ENCODE data around the gene DNAJC5. TPM values are rescaled to one million over a fixed set of nuclear protein-coding genes. Genes with fewer than 3 reads are reported as not detected.
"Not testable (repeated sequence)": the region's sequence is repeated elsewhere in the genome, so short reads cannot be mapped to it uniquely, and the experiment has no call there.

DNAJC5 gene
- total and polyA plus RNA-seq, 5 donors: 32.2 to 51.0 (median 49.5) TPM

GRCh38 chr20:63972312-63973159 lies 77.6 kb downstream of the DNAJC5 start:
- intact Hi-C loops (cut with DNase I): loop anchor here (5.0 to 10.0 kb wide), 7 partner anchors 68 to 438 kb away; partner anchors contain the start of genes PTK6 (in 2 of the 4), DNAJC5 (in 1 of the 4), RTEL1 (in 1 of the 4) and STMN3 (in 1 of the 4)
- WGBS: 66% methylated on average over 18 of the region's 18 CpGs

GRCh38 chr20:63973160-63973479 lies 78.2 kb downstream of the DNAJC5 start:
- 88% methylated on average over 3 of the region's 3 CpGs for WGBS
- Histone ChIP-seq H3K9me3 (ENCODE audit: control insufficient read depth, low read length) (no peaks in the 10 kb centered on the region), H3K27me3 (ENCODE audit: control insufficient read depth, insufficient read depth) (no peaks in the 10 kb centered on the region), H3K4me3 (ENCODE audit: low read length) (no peak overlapping the region), H3K27ac (ENCODE audit: low read length) (no peak overlapping the region), H3K4me1 (ENCODE audit: control insufficient read depth, insufficient read depth, low read length) (peaks cover 5% of the 10 kb centered on the region)
- DNase-seq (peak in 2 of 3 donors; percentile 16 to 20), ATAC-seq (no peak)
- intact Hi-C loops (cut with DNase I): loop anchor here (5.0 to 10.0 kb wide), 7 partner anchors 68 to 438 kb away; partner anchors contain the start of genes PTK6 (in 2 of the 4), DNAJC5 (in 1 of the 4), RTEL1 (in 1 of the 4) and STMN3 (in 1 of the 4)

More at GRCh38 chr20:63972312-63973159, 77.6 kb downstream of the DNAJC5 start:
- Histone ChIP-seq H3K27ac (ENCODE audit: low read length) (no peak overlapping the region), H3K9me3 (ENCODE audit: control insufficient read depth, low read length) (no peaks in the 10 kb centered on the region), H3K4me3 (ENCODE audit: low read length) (no peak overlapping the region), H3K4me1 (ENCODE audit: control insufficient read depth, insufficient read depth, low read length) (peaks cover 5% of the 10 kb centered on the region), H3K27me3 (ENCODE audit: control insufficient read depth, insufficient read depth) (no peaks in the 10 kb centered on the region)
- DNase-seq: peak; percentile 60 to 63 (median 60)
- peak; percentile 8 to 55 for ATAC-seq

GRCh38 chr20:63973636-63974401 lies 78.9 kb downstream of the DNAJC5 start:
- peak overlapping the region; percentile 47 for H3K4me3 ChIP-seq (ENCODE audit: low read length)
- H3K4me1 ChIP-seq (ENCODE audit: control insufficient read depth, insufficient read depth, low read length): peaks cover 5% of the 10 kb centered on the region
- no peaks in the 10 kb centered on the region for H3K27me3 ChIP-seq (ENCODE audit: control insufficient read depth, insufficient read depth)
- ATAC-seq: peak; percentile 82 to 86
- DNase-seq: peak; percentile 92 to 96 (median 96)
- peak overlapping the region; percentile 30 for H3K27ac ChIP-seq (ENCODE audit: low read length)
- intact Hi-C loops (cut with DNase I): loop anchor here (2.0 to 10.0 kb wide), 8 partner anchors 69 to 439 kb away; partner anchors contain the start of genes PTK6 (in 2 of the 4), DNAJC5 (in 1 of the 4), RTEL1 (in 1 of the 4) and STMN3 (in 1 of the 4)
- 10% methylated on average over 37 of the region's 37 CpGs for WGBS
- no peaks in the 10 kb centered on the region for H3K9me3 ChIP-seq (ENCODE audit: control insufficient read depth, low read length)

GRCh38 chr20:63974402-63975200 lies 79.7 kb downstream of the DNAJC5 start:
- no peaks in the 10 kb centered on the region for H3K27me3 ChIP-seq (ENCODE audit: control insufficient read depth, insufficient read depth)
- no peaks in the 10 kb centered on the region for H3K9me3 ChIP-seq (ENCODE audit: control insufficient read depth, low read length)
- H3K27ac ChIP-seq (ENCODE audit: low read length): no peak overlapping the region
- intact Hi-C loops (cut with DNase I): loop anchor here (2.0 to 10.0 kb wide), 8 partner anchors 70 to 440 kb away; partner anchors contain the start of genes PTK6 (in 2 of the 4), DNAJC5 (in 1 of the 4), RTEL1 (in 1 of the 4) and STMN3 (in 1 of the 4)
- H3K4me1 ChIP-seq (ENCODE audit: control insufficient read depth, insufficient read depth, low read length): peaks cover 5% of the 10 kb centered on the region
- H3K4me3 ChIP-seq (ENCODE audit: low read length): no peak overlapping the region
- peak in 2 of 3 donors; percentile 58 to 60 for DNase-seq
- WGBS: 73% methylated on average over 19 of the region's 19 CpGs
- ATAC-seq: no peak

- H3K27me3 ChIP-seq (ENCODE audit: control insufficient read depth, insufficient read depth); H3K9me3 ChIP-seq (ENCODE audit: control insufficient read depth, low read length); DNase-seq; ATAC-seq; H3K4me3 ChIP-seq (ENCODE audit: low read length); H3K27ac ChIP-seq (ENCODE audit: low read length); H3K4me1 ChIP-seq (ENCODE audit: control insufficient read depth, insufficient read depth, low read length): not testable (repeated sequence)
- intact Hi-C loops (cut with DNase I): loop anchor here in 3 of 4 donors (10.0 kb wide), 5 partner anchors 72 to 442 kb away; partner anchors contain the start of genes DNAJC5 (in 1 of the 3), PTK6 (in 1 of the 3), RTEL1 (in 1 of the 3) and STMN3 (in 1 of the 3)
- 92% methylated on average over 7 of the region's 7 CpGs for WGBS
These were observed 81.6 kb downstream of the DNAJC5 start for GRCh38 chr20:63976511-63976910.

GRCh38 chr20:63976980-63977738 lies 82.2 kb downstream of the DNAJC5 start:
- H3K27ac ChIP-seq (ENCODE audit: low read length): no peak overlapping the region

GRCh38 chr20:63977739-63978276 lies 82.9 kb downstream of the DNAJC5 start:
- no peaks in the 10 kb centered on the region for H3K9me3 ChIP-seq (ENCODE audit: control insufficient read depth, low read length)
- no peak overlapping the region for H3K4me3 ChIP-seq (ENCODE audit: low read length)
- 63% methylated on average over 16 of the region's 16 CpGs for WGBS
- no peak overlapping the region for H3K27ac ChIP-seq (ENCODE audit: low read length)
- DNase-seq (no peak), ATAC-seq (no peak)
- peaks cover 9% of the 10 kb centered on the region for H3K4me1 ChIP-seq (ENCODE audit: control insufficient read depth, insufficient read depth, low read length)
- H3K27me3 ChIP-seq (ENCODE audit: control insufficient read depth, insufficient read depth): no peaks in the 10 kb centered on the region
- intact Hi-C loops (cut with DNase I): loop anchor here in 3 of 4 donors (10.0 kb wide), 5 partner anchors 73 to 443 kb away; partner anchors contain the start of genes DNAJC5 (in 1 of the 3), PTK6 (in 1 of the 3), RTEL1 (in 1 of the 3) and STMN3 (in 1 of the 3)

More at GRCh38 chr20:63976980-63977738, 82.2 kb downstream of the DNAJC5 start:
- ATAC-seq (no peak), DNase-seq (peak in 2 of 3 donors; percentile 60)
- 88% methylated on average over 18 of the region's 18 CpGs for WGBS
- no peaks in the 10 kb centered on the region for H3K9me3 ChIP-seq (ENCODE audit: control insufficient read depth, low read length)
- no peak overlapping the region for H3K4me3 ChIP-seq (ENCODE audit: low read length)
- no peaks in the 10 kb centered on the region for H3K27me3 ChIP-seq (ENCODE audit: control insufficient read depth, insufficient read depth)
- intact Hi-C loops (cut with DNase I): loop anchor here in 3 of 4 donors (10.0 kb wide), 5 partner anchors 72 to 442 kb away; partner anchors contain the start of genes DNAJC5 (in 1 of the 3), PTK6 (in 1 of the 3), RTEL1 (in 1 of the 3) and STMN3 (in 1 of the 3)
- H3K4me1 ChIP-seq (ENCODE audit: control insufficient read depth, insufficient read depth, low read length): peaks cover 9% of the 10 kb centered on the region

- no peaks in the 10 kb centered on the region for H3K27me3 ChIP-seq (ENCODE audit: control insufficient read depth, insufficient read depth)
- WGBS: 10% methylated on average over 52 of the region's 52 CpGs
- no peaks in the 10 kb centered on the region for H3K9me3 ChIP-seq (ENCODE audit: control insufficient read depth, low read length)
- peak overlapping the region; percentile 42 for H3K4me3 ChIP-seq (ENCODE audit: low read length)
- H3K4me1 ChIP-seq (ENCODE audit: control insufficient read depth, insufficient read depth, low read length): peaks cover 7% of the 10 kb centered on the region
- intact Hi-C loops (cut with DNase I): loop anchor here in 3 of 4 donors (10.0 kb wide), 5 partner anchors 74 to 444 kb away; partner anchors contain the start of genes DNAJC5 (in 1 of the 3), PTK6 (in 1 of the 3), RTEL1 (in 1 of the 3) and STMN3 (in 1 of the 3)
- ATAC-seq (peak; percentile 27 to 33), DNase-seq (peak; percentile 71 to 88 (median 87))
- no peak overlapping the region for H3K27ac ChIP-seq (ENCODE audit: low read length)
These were observed 83.6 kb downstream of the DNAJC5 start for GRCh38 chr20:63978319-63979228.

Data from right cardiac atrium (tissue), 5 donors.